Erythroblast (primary cell): ENCODE results near the gene TAF5L.
"Not testable (repeated sequence)": the region's sequence is repeated elsewhere in the genome, so short reads cannot be mapped to it uniquely, and the experiment has no call there.

ENCODE experiments used
- DNase-seq, 2 experiments: peaks; one replicate each; lab custom pipeline; 2025; lab: John Stamatoyannopoulos, UW
- GATA1 ChIP-seq: IDR thresholded peaks from 2 replicates; pipeline ENCODE4 v1.6.1; 2011; ENCODE audit warnings: low read depth, mild to moderate bottlenecking, control low read depth, low read length, moderate library complexity
- POLR2A ChIP-seq: IDR thresholded peaks from 2 replicates; pipeline ENCODE4 v1.6.1; 2011; ENCODE audit warnings: mild to moderate bottlenecking, low read length

TAF5L gene

DNA sequence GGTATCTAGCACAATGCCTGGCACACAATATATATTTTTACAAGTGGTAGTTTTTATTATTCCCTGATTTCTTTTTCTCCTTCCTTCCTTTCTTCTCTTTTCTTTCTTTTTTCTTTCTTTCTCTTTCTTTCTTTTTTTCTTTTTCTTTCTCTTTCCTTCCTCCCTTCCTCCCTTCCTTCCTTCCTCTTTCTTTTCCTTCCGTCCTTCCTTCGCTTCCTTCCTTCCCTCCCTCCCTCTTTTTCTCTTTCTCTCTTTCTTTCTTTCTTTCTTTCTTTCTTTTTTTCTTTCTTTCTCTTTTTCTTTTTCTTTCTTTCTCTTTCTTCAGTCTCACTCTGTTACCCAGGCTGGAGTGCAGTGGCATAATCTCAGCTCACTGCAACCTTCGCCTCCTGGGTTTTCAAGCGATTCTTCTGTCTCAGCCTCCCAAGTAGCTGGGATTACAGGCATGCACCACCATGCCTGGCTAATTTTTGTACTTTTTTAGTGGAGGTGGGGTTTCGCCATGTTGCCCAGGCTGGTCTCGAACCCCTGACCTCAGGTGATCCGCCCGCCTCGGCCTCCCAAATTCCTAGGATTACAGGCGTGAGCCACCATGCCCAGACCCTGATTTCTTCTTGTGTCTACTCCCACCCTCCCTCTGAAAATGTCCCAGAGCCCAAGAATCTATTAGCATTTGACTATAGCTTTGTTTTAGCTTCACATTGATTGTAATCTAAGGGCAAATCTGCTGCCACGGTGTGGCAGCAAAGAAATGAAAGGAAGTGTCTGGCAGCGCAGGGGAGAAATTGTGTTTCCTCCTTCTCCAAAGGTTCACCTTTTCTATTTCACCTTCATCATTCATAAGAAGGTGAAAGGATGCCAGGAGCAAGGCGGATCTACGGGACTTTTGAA is 47.5 kb downstream of the TAF5L start:
- DNase-seq, result no peak
- TF ChIP-seq GATA1 (no peak), POLR2A (no peak)

DNA sequence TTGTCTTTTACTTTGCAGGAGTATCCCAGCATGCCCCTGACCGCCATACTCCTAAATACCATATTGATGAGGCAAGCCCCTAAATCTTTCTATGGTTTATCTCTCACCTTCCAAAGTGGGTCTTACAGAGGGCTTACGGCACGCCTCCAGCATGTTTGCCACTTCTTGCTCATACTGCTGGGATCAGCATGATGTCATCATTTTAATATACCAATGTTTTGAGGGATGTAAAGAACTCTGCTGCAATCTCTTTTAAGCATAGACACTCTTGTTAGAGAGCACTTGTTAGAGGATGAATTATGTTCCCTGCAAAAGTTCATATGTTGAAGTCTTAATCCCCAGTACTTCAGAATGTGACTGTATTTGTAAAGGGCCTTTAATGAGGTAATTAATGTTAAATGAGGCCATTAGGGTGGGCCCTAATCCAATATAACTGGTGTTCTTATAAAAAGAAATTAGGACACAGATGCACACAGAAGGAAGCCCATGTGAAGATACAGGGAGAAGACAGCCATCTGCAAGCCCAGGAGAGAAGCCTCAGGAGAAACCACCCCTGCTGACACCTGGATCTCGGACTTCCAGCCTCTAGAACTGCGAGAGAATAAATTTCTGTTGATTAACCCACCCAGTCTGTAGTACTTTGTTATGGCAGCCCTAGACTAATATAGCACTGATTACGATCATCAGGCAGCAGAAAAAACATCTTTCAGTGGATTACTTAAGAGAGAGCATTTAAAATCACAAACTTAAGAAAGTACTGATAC is 51.1 kb downstream of the TAF5L start:
- no peak for TF ChIP-seq POLR2A
- TF ChIP-seq GATA1, result no peak
- DNase-seq, result no peak

GRCh38 chr1:229572286-229572685 is 53.6 kb downstream of the TAF5L start:
- TF ChIP-seq POLR2A, result no peak
- no peak for TF ChIP-seq GATA1
- no peak for DNase-seq

DNA sequence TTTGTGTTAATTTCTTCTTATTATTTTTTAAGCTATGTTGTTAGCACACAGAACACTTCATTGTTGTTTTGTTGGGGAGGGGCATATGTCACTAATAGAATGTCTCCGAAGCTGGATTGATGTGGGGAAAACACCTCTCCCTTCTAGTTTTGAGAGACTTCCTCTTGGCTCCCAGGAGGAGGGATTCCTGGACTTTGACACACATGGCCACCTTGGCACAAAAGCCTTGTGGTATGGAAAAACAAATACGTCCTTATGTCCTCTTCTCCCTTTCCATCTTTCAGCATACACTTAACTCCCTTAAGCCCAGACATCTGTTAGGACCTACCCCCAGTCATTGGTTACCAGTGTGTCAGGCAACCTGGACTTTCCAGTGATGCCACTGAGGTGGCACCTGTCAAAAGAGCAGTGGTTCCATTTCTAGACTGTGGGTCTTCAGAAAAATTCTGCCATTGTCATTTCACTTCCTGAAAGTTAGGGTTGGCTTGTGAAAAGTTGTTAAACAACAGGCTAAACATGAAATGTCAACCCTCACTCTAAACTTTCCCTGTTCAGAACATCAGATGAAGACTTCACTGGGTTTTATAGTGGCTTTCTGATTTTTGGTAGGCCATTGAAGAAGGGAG is 54.9 kb downstream of the TAF5L start:
- TF ChIP-seq GATA1 (no peak), POLR2A (no peak)
- DNase-seq, result no peak

DNA sequence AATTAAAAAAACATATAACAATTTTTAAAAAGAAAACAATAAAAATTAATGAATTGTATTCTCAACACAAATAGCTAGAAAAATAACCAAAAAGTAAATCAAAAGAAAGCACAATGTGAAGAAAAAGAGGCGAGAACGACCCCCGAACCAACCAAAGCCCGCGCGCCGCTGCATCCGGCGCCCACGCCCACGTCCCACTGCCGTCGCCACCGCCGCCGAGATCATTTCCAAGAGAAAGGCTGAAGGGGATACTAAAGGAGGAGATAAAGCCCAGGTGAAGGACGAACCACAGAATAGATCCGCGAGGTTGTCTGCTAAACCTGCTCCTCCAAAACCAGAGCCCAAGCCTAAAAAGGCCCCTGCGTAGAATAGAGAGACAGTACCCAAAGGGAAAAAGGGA is 55.6 kb downstream of the TAF5L start:
- TF ChIP-seq GATA1, result no peak
- no peak for TF ChIP-seq POLR2A
- no peak for DNase-seq

DNA sequence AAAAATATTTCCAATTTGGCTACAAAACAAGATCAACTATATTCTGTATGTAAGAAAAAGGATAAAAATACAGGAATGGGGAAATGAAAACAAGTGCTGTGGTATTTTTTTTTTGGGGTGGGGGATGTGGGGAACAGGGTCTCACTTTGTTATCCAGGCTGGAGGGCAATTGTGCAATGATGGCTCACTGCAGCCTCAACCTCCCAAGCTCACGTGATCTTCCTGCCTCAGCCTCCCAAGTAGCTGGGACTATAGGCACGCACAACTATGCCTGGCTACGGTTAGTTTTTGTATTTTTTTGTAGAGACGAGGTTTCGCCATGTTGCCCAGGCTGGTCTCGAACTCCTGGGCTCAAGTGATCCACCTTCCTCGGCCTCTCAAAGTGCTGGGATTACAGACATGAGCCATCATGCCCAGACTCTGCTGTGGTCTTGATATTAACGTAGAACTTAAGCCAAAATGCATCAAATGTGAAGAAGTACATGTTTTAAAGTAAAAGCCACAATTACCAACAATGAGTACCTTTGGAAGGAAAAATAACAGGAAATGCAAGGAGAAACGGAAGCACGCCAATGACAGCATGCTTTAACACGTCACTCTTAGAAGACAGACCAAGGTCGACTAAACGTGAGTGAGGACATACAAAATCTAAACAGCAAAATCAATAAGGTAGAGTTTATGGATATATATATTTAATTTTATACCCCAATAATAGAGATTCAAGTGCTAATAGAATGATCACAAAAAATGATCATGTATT is 58.6 kb downstream of the TAF5L start:
- DNase-seq, result no peak
- TF ChIP-seq POLR2A (no peak), GATA1 (no peak)

DNA sequence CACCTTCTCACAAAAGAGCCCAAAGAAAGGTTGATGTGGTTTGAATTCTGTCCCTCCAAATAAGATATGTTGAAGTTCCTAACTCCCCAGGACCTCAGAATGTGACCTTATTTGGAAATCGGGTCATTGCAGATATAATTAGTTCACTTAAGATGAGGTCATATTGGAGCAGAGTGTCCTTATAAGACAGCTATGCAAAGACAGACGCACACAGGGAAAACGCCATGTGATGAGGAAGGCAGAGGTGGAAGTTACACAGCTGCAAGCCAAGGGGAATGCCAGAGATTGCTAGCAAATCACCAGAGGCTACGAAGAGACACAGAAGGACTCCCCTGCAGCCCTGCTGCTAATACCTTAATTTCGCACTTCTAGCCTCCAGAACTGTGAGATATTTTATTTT is 62.2 kb downstream of the TAF5L start:
- TF ChIP-seq POLR2A, result no peak
- TF ChIP-seq GATA1, result no peak

DNA sequence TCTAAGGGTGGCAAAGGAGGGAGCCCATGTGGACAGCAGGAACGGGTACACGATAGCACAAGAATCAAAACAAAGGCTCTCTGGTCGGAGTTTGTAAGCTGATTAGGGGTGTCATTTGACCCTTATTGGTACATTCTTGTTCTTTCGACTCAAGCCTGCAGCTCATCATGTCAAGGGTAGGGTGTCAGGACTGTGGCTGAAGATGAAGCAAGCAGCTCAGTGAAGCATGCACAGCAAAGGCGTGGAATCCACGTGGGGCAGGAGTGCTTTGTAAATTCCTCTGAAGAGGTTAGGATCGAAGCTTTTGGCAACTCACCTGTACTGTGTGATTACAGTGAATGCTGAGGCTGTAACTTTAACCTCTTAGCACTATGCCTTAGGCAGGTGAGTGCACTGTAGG is 62.7 kb downstream of the TAF5L start:
- TF ChIP-seq GATA1 (no peak), POLR2A (no peak)
- DNase-seq, result no peak

More for the DNA sequence above, 62.2 kb downstream of the TAF5L start:
- no peak for DNase-seq

DNA sequence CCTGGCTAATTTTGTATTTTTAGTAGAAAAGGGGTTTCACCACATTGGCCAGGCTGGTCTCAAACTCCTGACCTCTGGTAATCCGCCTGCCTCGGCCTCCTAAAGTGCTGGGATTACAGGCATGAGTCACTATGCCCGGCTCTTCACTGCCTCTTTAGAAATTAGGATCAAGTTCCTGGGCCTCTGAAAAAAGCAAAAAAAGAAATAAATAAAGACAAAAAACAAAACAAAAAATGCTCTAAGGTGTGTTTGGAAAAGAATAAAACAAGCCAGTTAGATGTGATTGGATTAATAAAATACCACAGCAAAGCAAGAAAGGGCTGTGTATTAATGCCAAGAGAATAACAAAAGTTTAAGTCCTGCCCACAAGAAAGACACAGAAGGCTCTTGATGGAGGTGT is 63.2 kb downstream of the TAF5L start:
- no peak for DNase-seq
- TF ChIP-seq POLR2A (no peak), GATA1 (no peak)

DNA sequence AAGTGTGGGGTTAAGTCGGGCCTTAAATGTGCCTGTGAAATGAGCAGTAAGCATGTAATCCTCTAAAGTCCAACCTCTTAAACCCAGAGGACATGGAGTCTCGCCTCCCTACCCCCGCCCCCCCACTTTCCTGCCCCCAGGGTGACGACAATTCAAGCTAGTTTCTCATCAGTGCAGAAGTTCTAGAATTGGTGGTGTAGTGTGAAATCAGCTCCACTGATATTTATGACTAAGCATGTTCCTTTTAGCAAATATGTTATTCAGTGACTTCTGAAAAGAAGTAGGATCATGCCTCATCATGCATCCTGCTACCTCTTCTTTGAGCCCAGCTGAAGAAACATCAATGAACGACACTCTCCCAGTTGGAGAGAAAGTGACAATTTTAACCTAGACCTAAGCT is 64.8 kb downstream of the TAF5L start:
- DNase-seq, result peak in 1 of 2 experiments; percentile 35
- TF ChIP-seq GATA1 (no peak), POLR2A (no peak)

- DNase-seq, result not testable (repeated sequence)
Measured at GRCh38 chr1:229560124-229560523, 65.8 kb downstream of the TAF5L start.

GRCh38 chr1:229559336-229559801 is 66.6 kb downstream of the TAF5L start:
- DNase-seq, result peak in 1 of 2 experiments; percentile 42
